Activated T-helper 17 cell treated with anti-CD3 and anti-CD28 coated beads, Interleukin-2, amount 50 U/mL, for 72 hours (primary cell): Measurements from ENCODE around the gene EMILIN2. TPM values are rescaled to one million over a fixed set of nuclear protein-coding genes. Genes with fewer than 3 reads are reported as not detected.
"Not testable (repeated sequence)": the region's sequence is repeated elsewhere in the genome, so short reads cannot be mapped to it uniquely, and the experiment has no call there.

Experiments used
- ATAC-seq: fragments of 150-1000 bp; cut with Tn5 transposase; replicated peaks from 2 replicates; pipeline ENCODE4 v1.10.0; 2021; ENCODE audit warnings: mild to moderate bottlenecking, moderate library complexity
- H3K27ac Mint-ChIP-seq: one replicate; pipeline ENCODE4 v1.8.0; 2022; ENCODE audit warnings: mixed read lengths
- H3K27me3 Mint-ChIP-seq: one replicate; pipeline ENCODE4 v1.8.0; 2022; ENCODE audit warnings: mixed read lengths
- H3K36me3 Mint-ChIP-seq: one replicate; pipeline ENCODE4 v1.8.0; 2022; ENCODE audit warnings: low read depth, mild to moderate bottlenecking, mixed read lengths
- H3K4me1 Mint-ChIP-seq: one replicate; pipeline ENCODE4 v1.8.0; 2022; ENCODE audit warnings: mixed read lengths
- H3K4me3 Mint-ChIP-seq: one replicate; pipeline ENCODE4 v1.8.0; 2022; ENCODE audit warnings: mild to moderate bottlenecking, mixed read lengths
- H3K9me3 Mint-ChIP-seq: one replicate; pipeline ENCODE4 v1.8.0; 2022; ENCODE audit warnings: mixed read lengths
- total RNA-seq, 2 donors: library from RNA; stranded (reverse); gene quantifications; one replicate each; pipeline ENCODE4 v1.2.3, GENCODE V29; 2022

Gene EMILIN2
- total RNA-seq, 2 donors from 2014 or later: 20.7 to 28.8 TPM

- H3K4me1 Mint-ChIP-seq: peaks cover 19% of the 10 kb centered on the region
- no peaks in the 10 kb centered on the region for H3K9me3 Mint-ChIP-seq
- no peaks in the 10 kb centered on the region for H3K36me3 Mint-ChIP-seq
- H3K27ac Mint-ChIP-seq: no peak overlapping the region
- no peak for ATAC-seq
- peaks cover 24% of the 10 kb centered on the region for H3K27me3 Mint-ChIP-seq
- H3K4me3 Mint-ChIP-seq: no peak overlapping the region
These were observed 6.5 kb downstream of the EMILIN2 start for GRCh38 chr18:2853173-2853925.

GRCh38 chr18:2853926-2854664, 7.3 kb downstream of the EMILIN2 start:
- no peak for ATAC-seq
- Mint-ChIP-seq H3K27ac (no peak overlapping the region), H3K36me3 (no peaks in the 10 kb centered on the region), H3K4me1 (peaks cover 14% of the 10 kb centered on the region), H3K9me3 (no peaks in the 10 kb centered on the region), H3K27me3 (peaks cover 17% of the 10 kb centered on the region), H3K4me3 (no peak overlapping the region)

GRCh38 chr18:2854875-2855274, 8.1 kb downstream of the EMILIN2 start:
- H3K9me3 Mint-ChIP-seq: no peaks in the 10 kb centered on the region
- peaks cover 15% of the 10 kb centered on the region for H3K27me3 Mint-ChIP-seq
- ATAC-seq: no peak
- no peak overlapping the region for H3K4me3 Mint-ChIP-seq
- no peak overlapping the region for H3K27ac Mint-ChIP-seq
- no peaks in the 10 kb centered on the region for H3K36me3 Mint-ChIP-seq
- peaks cover 14% of the 10 kb centered on the region for H3K4me1 Mint-ChIP-seq

- Mint-ChIP-seq H3K9me3 (no peaks in the 10 kb centered on the region), H3K36me3 (no peaks in the 10 kb centered on the region), H3K27me3 (peaks cover 12% of the 10 kb centered on the region), H3K27ac (no peak overlapping the region), H3K4me1 (peaks cover 10% of the 10 kb centered on the region), H3K4me3 (no peak overlapping the region)
- ATAC-seq: no peak
These were observed 8.9 kb downstream of the EMILIN2 start for GRCh38 chr18:2855560-2856350.

GRCh38 chr18:2856547-2857170, 9.9 kb downstream of the EMILIN2 start:
- Mint-ChIP-seq H3K36me3 (no peaks in the 10 kb centered on the region), H3K9me3 (no peaks in the 10 kb centered on the region), H3K4me3 (no peak overlapping the region), H3K27ac (no peak overlapping the region), H3K4me1 (peaks cover 6% of the 10 kb centered on the region), H3K27me3 (peaks cover 6% of the 10 kb centered on the region)
- peak; percentile 37 for ATAC-seq

- H3K4me1 Mint-ChIP-seq: peaks cover 6% of the 10 kb centered on the region
- H3K27me3 Mint-ChIP-seq: peaks cover 6% of the 10 kb centered on the region
- no peak overlapping the region for H3K4me3 Mint-ChIP-seq
- no peaks in the 10 kb centered on the region for H3K9me3 Mint-ChIP-seq
- no peaks in the 10 kb centered on the region for H3K36me3 Mint-ChIP-seq
- no peak for ATAC-seq
- no peak overlapping the region for H3K27ac Mint-ChIP-seq
These were observed 10.8 kb downstream of the EMILIN2 start for GRCh38 chr18:2857491-2858131.

- not testable (repeated sequence) for H3K4me1 Mint-ChIP-seq, H3K4me3 Mint-ChIP-seq, H3K9me3 Mint-ChIP-seq, ATAC-seq, H3K36me3 Mint-ChIP-seq, H3K27me3 Mint-ChIP-seq, H3K27ac Mint-ChIP-seq
These were observed 13.6 kb downstream of the EMILIN2 start for GRCh38 chr18:2860397-2860796.

GRCh38 chr18:2863997-2864396, 17.2 kb downstream of the EMILIN2 start:
- not testable (repeated sequence) for H3K27ac Mint-ChIP-seq, H3K9me3 Mint-ChIP-seq, H3K36me3 Mint-ChIP-seq, H3K4me1 Mint-ChIP-seq, H3K27me3 Mint-ChIP-seq, ATAC-seq, H3K4me3 Mint-ChIP-seq

- not testable (repeated sequence) for H3K36me3 Mint-ChIP-seq, H3K9me3 Mint-ChIP-seq, H3K4me1 Mint-ChIP-seq, H3K4me3 Mint-ChIP-seq, ATAC-seq, H3K27ac Mint-ChIP-seq, H3K27me3 Mint-ChIP-seq
These were observed 19.7 kb downstream of the EMILIN2 start for GRCh38 chr18:2866465-2866864.

- Mint-ChIP-seq H3K36me3 (no peaks in the 10 kb centered on the region), H3K27ac (no peak overlapping the region), H3K27me3 (peaks cover 3% of the 10 kb centered on the region), H3K4me1 (no peaks in the 10 kb centered on the region), H3K4me3 (no peak overlapping the region), H3K9me3 (no peaks in the 10 kb centered on the region)
- no peak for ATAC-seq
These were observed 22.4 kb downstream of the EMILIN2 start for GRCh38 chr18:2869207-2869606.

GRCh38 chr18:2871111-2871720, 24.4 kb downstream of the EMILIN2 start:
- no peaks in the 10 kb centered on the region for H3K9me3 Mint-ChIP-seq
- H3K36me3 Mint-ChIP-seq: no peaks in the 10 kb centered on the region
- no peak overlapping the region for H3K27ac Mint-ChIP-seq
- ATAC-seq: no peak
- H3K4me3 Mint-ChIP-seq: no peak overlapping the region
- H3K27me3 Mint-ChIP-seq: peaks cover 3% of the 10 kb centered on the region
- no peaks in the 10 kb centered on the region for H3K4me1 Mint-ChIP-seq

- Mint-ChIP-seq H3K27ac (no peak overlapping the region), H3K9me3 (no peaks in the 10 kb centered on the region), H3K4me1 (no peaks in the 10 kb centered on the region), H3K4me3 (no peak overlapping the region), H3K27me3 (peaks cover 3% of the 10 kb centered on the region), H3K36me3 (no peaks in the 10 kb centered on the region)
- ATAC-seq: no peak
These were observed 25.3 kb downstream of the EMILIN2 start for GRCh38 chr18:2872095-2872494.

- Mint-ChIP-seq H3K9me3 (no peaks in the 10 kb centered on the region), H3K27me3 (no peaks in the 10 kb centered on the region), H3K4me3 (no peak overlapping the region), H3K36me3 (no peaks in the 10 kb centered on the region), H3K4me1 (peaks cover 5% of the 10 kb centered on the region), H3K27ac (no peak overlapping the region)
- no peak for ATAC-seq
These were observed 28.0 kb downstream of the EMILIN2 start for GRCh38 chr18:2874765-2875164.
